ENCODE measurements around the gene RBM23.

DNA sequence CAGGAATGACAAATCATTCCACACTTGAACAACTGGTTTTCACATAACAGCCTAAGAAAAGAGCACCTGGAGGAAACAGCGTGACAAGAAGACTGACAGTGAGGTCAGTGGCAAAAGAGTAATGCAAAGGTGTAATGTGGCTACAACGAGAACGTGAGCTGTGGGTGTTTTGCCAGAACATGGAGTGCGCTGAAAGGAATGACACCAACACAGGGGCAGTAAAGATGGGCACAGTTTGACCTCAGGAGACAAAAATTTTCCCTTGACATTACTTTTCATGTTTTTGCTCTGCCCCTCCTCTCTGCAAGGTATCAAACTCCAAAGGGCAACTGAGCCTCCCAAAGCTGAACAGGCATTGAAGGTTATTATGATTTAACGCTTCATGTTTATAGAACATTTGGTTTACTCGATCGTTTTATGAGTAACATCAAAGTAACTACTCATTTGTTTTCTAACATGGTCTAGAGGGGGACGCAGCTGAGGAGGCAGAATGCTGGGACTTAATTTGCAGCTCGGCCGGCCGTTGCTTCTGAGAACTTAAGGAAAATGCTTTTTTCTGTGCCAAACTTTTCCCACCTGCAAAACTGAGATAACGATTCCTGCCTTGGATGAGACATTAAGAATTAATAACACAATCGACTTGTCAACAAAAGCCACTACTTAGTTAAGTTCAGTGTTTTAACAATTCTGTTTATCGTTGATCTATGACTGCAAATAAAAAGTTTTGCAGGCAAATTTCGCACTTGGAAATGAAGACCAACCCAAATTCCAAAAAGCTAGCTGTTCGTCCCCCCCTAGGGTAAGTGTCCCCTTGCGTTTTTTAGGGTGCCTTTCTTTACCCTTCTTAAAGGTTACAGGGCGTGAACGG, 37.0 kb upstream of the RBM23 start:
- no peak for TF ChIP-seq EZH2 (IDR thresholded peaks at IDR 0.05; ENCODE audit: borderline replicate concordance, low read depth, low read length, poor library complexity, severe bottlenecking)
- TF ChIP-seq, protein P1, sequence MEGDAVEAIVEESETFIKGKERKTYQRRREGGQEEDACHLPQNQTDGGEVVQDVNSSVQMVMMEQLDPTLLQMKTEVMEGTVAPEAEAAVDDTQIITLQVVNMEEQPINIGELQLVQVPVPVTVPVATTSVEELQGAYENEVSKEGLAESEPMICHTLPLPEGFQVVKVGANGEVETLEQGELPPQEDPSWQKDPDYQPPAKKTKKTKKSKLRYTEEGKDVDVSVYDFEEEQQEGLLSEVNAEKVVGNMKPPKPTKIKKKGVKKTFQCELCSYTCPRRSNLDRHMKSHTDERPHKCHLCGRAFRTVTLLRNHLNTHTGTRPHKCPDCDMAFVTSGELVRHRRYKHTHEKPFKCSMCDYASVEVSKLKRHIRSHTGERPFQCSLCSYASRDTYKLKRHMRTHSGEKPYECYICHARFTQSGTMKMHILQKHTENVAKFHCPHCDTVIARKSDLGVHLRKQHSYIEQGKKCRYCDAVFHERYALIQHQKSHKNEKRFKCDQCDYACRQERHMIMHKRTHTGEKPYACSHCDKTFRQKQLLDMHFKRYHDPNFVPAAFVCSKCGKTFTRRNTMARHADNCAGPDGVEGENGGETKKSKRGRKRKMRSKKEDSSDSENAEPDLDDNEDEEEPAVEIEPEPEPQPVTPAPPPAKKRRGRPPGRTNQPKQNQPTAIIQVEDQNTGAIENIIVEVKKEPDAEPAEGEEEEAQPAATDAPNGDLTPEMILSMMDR (conservative IDR thresholded peaks at IDR 0.05; ENCODE audit: low read depth, low read length) = no peak
